ENCODE data around the gene CCDC116.
"Not testable (repeated sequence)": the region's sequence is repeated elsewhere in the genome, so short reads cannot be mapped to it uniquely, and the experiment has no call there.

The CCDC116 gene

DNA sequence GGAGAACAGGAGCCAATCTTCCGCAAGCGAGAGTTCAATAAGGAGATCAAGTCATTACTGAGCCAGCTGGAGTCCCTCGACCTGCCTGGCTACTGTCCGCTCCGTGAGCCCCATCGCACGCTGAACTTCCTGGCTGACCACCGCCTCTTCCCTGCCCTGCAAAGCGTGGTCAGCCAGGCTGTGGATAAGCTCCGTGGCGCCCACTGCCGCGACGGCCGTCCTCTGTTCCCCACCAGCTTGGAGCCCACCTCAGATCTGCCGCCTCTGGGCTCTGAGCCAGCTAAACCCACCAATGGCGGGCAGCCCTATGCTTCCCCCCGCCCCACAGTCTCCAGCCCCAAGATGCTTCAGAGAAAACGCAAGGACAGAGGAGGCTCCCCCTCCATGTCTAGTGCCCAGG, 2.3 kb downstream of the CCDC116 start:
- TF ChIP-seq, protein P1, sequence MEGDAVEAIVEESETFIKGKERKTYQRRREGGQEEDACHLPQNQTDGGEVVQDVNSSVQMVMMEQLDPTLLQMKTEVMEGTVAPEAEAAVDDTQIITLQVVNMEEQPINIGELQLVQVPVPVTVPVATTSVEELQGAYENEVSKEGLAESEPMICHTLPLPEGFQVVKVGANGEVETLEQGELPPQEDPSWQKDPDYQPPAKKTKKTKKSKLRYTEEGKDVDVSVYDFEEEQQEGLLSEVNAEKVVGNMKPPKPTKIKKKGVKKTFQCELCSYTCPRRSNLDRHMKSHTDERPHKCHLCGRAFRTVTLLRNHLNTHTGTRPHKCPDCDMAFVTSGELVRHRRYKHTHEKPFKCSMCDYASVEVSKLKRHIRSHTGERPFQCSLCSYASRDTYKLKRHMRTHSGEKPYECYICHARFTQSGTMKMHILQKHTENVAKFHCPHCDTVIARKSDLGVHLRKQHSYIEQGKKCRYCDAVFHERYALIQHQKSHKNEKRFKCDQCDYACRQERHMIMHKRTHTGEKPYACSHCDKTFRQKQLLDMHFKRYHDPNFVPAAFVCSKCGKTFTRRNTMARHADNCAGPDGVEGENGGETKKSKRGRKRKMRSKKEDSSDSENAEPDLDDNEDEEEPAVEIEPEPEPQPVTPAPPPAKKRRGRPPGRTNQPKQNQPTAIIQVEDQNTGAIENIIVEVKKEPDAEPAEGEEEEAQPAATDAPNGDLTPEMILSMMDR (IDR thresholded peaks at IDR 0.05; ENCODE audit: control insufficient read depth, extremely low read depth, insufficient read depth) = no peak
- no peak overlapping the region for H3K4me3 ChIP-seq (ENCODE audit: low read depth, low read length)
- no peak for DNase-seq (ENCODE audit: low read depth)

DNA sequence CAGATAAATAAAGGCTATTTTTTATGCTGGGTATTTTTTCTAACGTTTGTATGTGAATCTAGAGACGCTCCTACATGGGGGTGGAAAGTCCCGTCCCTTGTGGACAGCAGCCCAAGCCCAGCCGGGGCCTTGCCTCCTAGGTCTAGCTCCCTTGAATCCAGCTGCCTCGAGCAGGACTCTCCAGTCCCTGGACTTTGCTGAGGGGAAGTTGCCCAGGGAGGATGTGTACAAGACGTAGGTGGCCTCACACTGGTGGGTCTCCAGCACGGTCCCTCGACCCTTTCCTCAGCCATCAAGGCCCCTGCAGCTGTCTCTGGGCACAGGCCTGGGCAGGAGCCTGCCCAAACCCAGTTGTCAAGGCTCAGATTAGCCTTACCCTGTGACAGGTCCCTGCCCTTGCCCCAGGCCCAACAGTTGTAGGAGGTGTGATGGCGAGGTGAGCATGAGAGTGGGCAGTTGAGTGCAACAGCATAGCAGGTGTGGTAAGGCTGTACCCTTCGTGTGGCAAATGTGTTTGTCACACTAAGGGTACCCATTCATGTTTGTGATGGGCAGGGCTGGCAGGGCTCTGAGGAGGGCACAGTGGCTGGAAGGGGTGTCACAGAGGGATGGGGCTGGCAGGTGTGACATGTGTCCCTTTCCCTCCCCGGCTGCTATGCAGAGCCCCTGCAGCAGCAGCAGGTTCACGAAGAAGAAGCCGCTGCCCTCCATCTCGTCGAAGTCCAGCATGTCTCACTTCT, 3.4 kb downstream of the CCDC116 start:
- DNase-seq (ENCODE audit: low read depth) = no peak
- H3K4me3 ChIP-seq (ENCODE audit: low read depth, low read length) = no peak overlapping the region
- TF ChIP-seq, protein P1 (IDR thresholded peaks at IDR 0.05; ENCODE audit: control insufficient read depth, extremely low read depth, insufficient read depth) = no peak

DNA sequence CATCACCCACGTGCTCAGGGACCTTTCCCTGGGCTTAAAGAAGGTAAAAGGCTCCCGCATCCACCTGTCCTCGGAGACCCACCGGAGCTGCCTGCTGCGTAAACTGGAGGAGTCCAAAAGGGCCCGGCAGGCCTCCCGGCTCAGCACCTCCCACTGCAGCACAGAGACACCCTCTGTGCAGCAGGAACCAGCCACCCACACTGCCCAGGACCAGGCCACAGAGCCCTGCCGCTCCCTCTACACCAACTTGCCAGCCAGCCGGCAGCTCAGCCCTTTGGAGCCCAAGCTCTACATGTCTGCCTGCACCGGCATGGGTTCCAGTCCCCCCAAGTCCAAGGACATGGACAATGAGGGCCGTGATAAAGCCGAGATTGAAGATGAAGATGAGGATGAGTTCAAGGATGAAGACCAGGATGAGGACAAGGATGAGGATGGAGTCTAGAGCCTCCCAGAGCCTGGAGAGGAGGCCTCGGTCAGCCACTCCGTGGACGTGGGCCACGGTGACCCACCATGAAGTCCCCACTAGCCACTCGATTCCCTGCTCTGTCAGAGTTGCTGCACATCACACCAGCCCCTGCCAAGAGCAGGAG, 4.2 kb downstream of the CCDC116 start:
- no peak for DNase-seq (ENCODE audit: low read depth)
- TF ChIP-seq, protein P1 (IDR thresholded peaks at IDR 0.05; ENCODE audit: control insufficient read depth, extremely low read depth, insufficient read depth) = no peak
- no peak overlapping the region for H3K4me3 ChIP-seq (ENCODE audit: low read depth, low read length)

DNA sequence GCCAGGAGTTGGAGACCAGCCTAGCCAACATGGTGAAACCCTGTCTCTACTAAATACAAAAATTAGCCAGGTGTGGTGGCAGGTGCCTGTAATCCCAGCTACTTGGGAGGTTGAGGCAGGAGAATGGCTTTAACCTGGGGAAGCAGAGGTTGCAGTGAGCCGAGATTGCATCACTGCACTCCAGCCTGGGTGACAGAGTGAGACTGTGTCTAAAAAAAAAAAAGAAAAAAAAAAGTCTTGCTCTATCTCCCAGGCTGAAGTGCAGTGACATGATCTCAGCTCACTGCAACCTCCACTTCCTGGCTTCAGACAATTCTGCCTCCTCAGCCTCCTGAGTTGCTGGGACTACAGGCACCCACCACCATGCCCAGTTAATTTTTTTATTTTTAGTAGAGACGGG, 4.9 kb downstream of the CCDC116 start:
- DNase-seq (ENCODE audit: low read depth); H3K4me3 ChIP-seq (ENCODE audit: low read depth, low read length): not testable (repeated sequence)

DNA sequence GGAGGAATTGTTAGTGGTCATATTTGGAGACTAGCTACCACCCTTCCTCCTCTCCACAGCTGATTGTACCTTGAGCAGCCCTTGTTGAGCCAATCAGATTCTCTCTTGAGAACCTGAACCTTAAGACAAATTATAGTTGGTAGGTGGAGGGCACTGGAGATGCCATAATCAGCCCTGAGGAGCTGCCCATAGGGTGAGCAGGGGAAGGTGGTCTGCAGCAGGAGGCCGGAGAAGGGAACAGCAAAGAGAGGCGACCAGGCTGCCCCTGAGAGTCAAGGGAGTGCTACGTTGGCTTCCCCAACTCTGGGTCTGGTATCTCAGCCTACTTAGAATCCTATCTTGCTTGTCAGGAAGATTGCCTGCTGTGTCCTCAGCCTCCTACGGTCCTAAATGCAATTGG, 6.8 kb downstream of the CCDC116 start:
- no peak overlapping the region for H3K4me3 ChIP-seq (ENCODE audit: low read depth, low read length)
- no peak for DNase-seq (ENCODE audit: low read depth)
- TF ChIP-seq, protein P1 (IDR thresholded peaks at IDR 0.05; ENCODE audit: control insufficient read depth, extremely low read depth, insufficient read depth) = no peak

DNA sequence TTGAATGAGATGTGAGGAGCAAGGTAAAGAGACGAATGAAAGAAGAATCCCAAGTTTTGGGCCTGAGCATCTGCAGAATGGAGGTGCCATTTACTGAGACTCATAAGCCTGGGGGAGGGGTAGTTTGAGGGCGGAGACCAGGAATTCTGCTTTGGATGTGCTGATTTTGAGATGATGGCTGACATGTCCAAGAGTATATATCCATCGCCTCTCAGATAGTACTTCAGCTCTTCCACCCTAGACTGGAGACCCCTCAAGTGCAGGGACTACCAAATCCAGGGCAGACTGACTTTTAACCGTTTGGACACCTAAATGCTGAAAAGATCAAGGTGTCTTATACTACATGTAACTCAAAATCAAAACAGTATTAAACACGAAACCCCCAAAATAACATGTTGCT, 8.2 kb downstream of the CCDC116 start:
- no peak overlapping the region for H3K4me3 ChIP-seq (ENCODE audit: low read depth, low read length)
- TF ChIP-seq, protein P1 (IDR thresholded peaks at IDR 0.05; ENCODE audit: control insufficient read depth, extremely low read depth, insufficient read depth) = no peak
- no peak for DNase-seq (ENCODE audit: low read depth)

DNA sequence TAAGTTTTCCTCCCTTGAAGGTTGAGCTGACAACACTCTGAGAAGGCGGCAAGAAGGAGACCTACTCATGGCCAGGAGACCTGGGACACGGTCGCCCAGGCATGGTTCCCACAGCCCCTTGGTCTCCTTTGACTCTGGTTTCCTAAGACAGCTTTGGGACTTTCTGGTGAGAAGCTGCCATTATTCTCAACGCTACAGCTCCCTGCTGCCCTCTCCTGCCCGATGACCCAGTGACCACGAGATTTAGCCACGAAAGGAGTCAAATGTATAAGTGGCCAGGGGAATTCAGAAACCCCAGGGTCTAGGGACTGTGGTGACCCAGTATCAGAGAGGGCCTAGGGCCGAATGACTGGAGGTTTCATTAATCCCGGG, 8.8 kb downstream of the CCDC116 start:
- H3K4me3 ChIP-seq (ENCODE audit: low read depth, low read length) = peak overlapping the region; percentile 77
- DNase-seq (ENCODE audit: low read depth) = peak; percentile 31
- TF ChIP-seq, protein P1 (IDR thresholded peaks at IDR 0.05; ENCODE audit: control insufficient read depth, extremely low read depth, insufficient read depth) = peak; percentile 79
